Mesendoderm (in vitro differentiated cells): ENCODE measurements around the gene MAGI2.

Source experiments
- DNase-seq: peaks from one replicate; pipeline ENCODE4 v3.0.0; 2013
- H2AK5ac ChIP-seq: 2 replicates; pipeline ENCODE4 v1.6.1; 2013; ENCODE audit warnings: low read length, inconsistent platforms
- H2BK120ac ChIP-seq: 2 replicates; pipeline ENCODE4 v1.6.1; 2013; ENCODE audit warnings: low read depth, mild to moderate bottlenecking, low read length, moderate library complexity, mixed read lengths
- H2BK15ac ChIP-seq: replicated peaks from 2 replicates; pipeline ENCODE4 v1.6.1; 2013; ENCODE audit warnings: low read depth, mild to moderate bottlenecking, moderate library complexity
- H2BK5ac ChIP-seq: 2 replicates; pipeline ENCODE4 v1.6.1; 2013; ENCODE audit warnings: low read length, inconsistent platforms
- H3K18ac ChIP-seq: 2 replicates; pipeline ENCODE4 v1.6.1; 2013; ENCODE audit warnings: mild to moderate bottlenecking, low read length, mixed read lengths
- H3K23ac ChIP-seq: one replicate; pipeline ENCODE4 v1.6.1; 2013; ENCODE audit warnings: low read length
- H3K27ac ChIP-seq: 2 replicates; pipeline ENCODE4 v1.5.1; 2013; ENCODE audit warnings: low read depth, mild to moderate bottlenecking, inconsistent platforms, low read length, moderate library complexity
- H3K27me3 ChIP-seq: 2 replicates; pipeline ENCODE4 v1.6.1; 2013; ENCODE audit warnings: low read length, control low read depth, mild to moderate bottlenecking, inconsistent platforms; ENCODE audit not compliant: insufficient read depth, poor library complexity
- H3K36me3 ChIP-seq: 2 replicates; pipeline ENCODE4 v1.6.1; 2013; ENCODE audit warnings: low read length, inconsistent platforms; ENCODE audit not compliant: control insufficient read depth, insufficient read depth
- H3K4ac ChIP-seq: one replicate; pipeline ENCODE4 v1.6.1; 2013; ENCODE audit warnings: low read depth, mild to moderate bottlenecking, low read length, moderate library complexity
- H3K4me1 ChIP-seq: 2 replicates; pipeline ENCODE4 v1.6.1; 2013; ENCODE audit warnings: low read depth, low read length, inconsistent platforms; ENCODE audit not compliant: control insufficient read depth
- H3K4me2 ChIP-seq: 2 replicates; pipeline ENCODE4 v1.6.1; 2013; ENCODE audit warnings: low read length
- H3K4me3 ChIP-seq: 2 replicates; pipeline ENCODE4 v1.5.1; 2013; ENCODE audit warnings: mild to moderate bottlenecking, low read length
- H3K56ac ChIP-seq: one replicate; pipeline ENCODE4 v1.6.1; 2013; ENCODE audit warnings: low read length
- H3K79me1 ChIP-seq: 2 replicates; pipeline ENCODE4 v1.6.1; 2013; ENCODE audit warnings: low read length, inconsistent platforms
- H3K79me2 ChIP-seq: 2 replicates; pipeline ENCODE4 v1.6.1; 2013; ENCODE audit warnings: mild to moderate bottlenecking, low read length; ENCODE audit not compliant: control insufficient read depth, insufficient read depth
- H3K9ac ChIP-seq: 2 replicates; pipeline ENCODE4 v1.6.1; 2013; ENCODE audit warnings: low read length, inconsistent platforms
- H4K5ac ChIP-seq: one replicate; pipeline ENCODE4 v1.6.1; 2013; ENCODE audit warnings: low read length
- H4K8ac ChIP-seq: one replicate; pipeline ENCODE4 v1.6.1; 2013; ENCODE audit warnings: low read depth, mild to moderate bottlenecking, control low read depth, low read length, moderate library complexity
- WGBS: extraction: QIAGEN DNeasy Blood & Tissue Kit; methylation state at CpG from one replicate; pipeline ENCODE4 v1.1.7; 2013; ENCODE audit warnings: low lambda C conversion rate, missing lambda C conversion rate; ENCODE audit not compliant: insufficient coverage; ENCODE audit errors: extremely low coverage; 5-methylcytosine and 5-hydroxymethylcytosine counted together

The MAGI2 gene

DNA sequence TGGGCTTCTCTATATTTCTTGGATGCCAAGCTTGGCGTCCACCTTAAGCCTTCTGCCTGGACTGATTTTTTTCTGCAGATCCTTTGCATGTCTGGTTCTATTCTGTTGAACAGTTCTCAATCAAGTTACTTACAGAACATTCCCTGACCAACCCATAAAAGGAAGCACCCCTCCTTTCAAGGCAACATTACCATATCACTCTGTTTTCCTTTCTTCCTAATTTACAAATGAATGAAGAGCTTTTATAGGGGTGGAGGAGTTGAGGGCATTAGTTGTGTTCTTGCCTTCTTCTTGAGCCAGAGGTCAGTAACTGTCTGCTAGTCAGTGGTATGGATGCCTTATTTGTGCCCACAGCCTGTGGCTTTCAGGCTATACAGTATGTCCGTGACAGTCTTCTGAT is 1293.9 kb downstream of the MAGI2 start:
- H3K27ac ChIP-seq: no peak overlapping the region
- DNase-seq: no peak
- no peak overlapping the region for H4K8ac ChIP-seq
- H4K5ac ChIP-seq: no peak overlapping the region
- H2AK5ac ChIP-seq: no peak overlapping the region
- H3K18ac ChIP-seq: no peak overlapping the region
- H3K4me2 ChIP-seq: no peak overlapping the region
- H3K36me3 ChIP-seq: no peaks in the 10 kb centered on the region
- H3K79me2 ChIP-seq: no peaks in the 10 kb centered on the region
- no peak overlapping the region for H2BK15ac ChIP-seq
- no peaks in the 10 kb centered on the region for H3K27me3 ChIP-seq
- H2BK120ac ChIP-seq: no peak overlapping the region
- no peaks in the 10 kb centered on the region for H3K79me1 ChIP-seq
- no peak overlapping the region for H3K56ac ChIP-seq
- no peak overlapping the region for H3K9ac ChIP-seq
- H3K4me1 ChIP-seq: peaks cover 6% of the 10 kb centered on the region
- no peak overlapping the region for H3K4ac ChIP-seq
- no peak overlapping the region for H3K23ac ChIP-seq
- WGBS: no CpG with 5 or more reads among the region's 2 CpGs
- H3K4me3 ChIP-seq: no peak overlapping the region
- H2BK5ac ChIP-seq: no peak overlapping the region

DNA sequence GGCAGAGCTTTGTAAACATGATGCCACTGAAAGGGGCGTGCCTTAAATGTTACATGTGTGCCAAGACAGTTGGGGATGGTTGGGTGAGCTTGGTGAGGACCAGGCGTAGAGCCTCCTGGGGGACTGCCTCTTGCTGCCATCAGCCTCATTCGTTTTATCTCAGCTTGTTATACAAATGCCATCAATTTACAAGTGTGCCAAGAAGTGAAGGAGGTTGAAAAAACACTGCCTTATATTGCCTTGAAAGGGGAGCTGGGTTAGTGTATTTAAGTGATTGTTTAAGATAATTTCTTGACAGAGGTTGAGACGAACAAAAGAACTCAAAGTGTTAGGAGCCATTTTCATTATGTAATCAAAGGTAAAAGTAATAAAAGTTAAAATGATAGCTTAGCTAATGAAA is 1300.2 kb downstream of the MAGI2 start:
- no peak overlapping the region for H2BK5ac ChIP-seq
- no peak overlapping the region for H3K56ac ChIP-seq

GRCh38 chr7:78151229-78151628 is 1302.2 kb downstream of the MAGI2 start:
- DNase-seq: no peak
- H3K4me1 ChIP-seq: no peaks in the 10 kb centered on the region
- no peaks in the 10 kb centered on the region for H3K79me2 ChIP-seq
- H4K5ac ChIP-seq: no peak overlapping the region
- H3K79me1 ChIP-seq: no peaks in the 10 kb centered on the region
- H3K27ac ChIP-seq: no peak overlapping the region
- H3K4me2 ChIP-seq: no peak overlapping the region
- no peak overlapping the region for H3K23ac ChIP-seq
- no peak overlapping the region for H2BK15ac ChIP-seq
- no peak overlapping the region for H3K4me3 ChIP-seq
- no peak overlapping the region for H3K18ac ChIP-seq
- no peaks in the 10 kb centered on the region for H3K27me3 ChIP-seq
- no peak overlapping the region for H2BK120ac ChIP-seq
- no peak overlapping the region for H3K9ac ChIP-seq
- H4K8ac ChIP-seq: no peak overlapping the region
- WGBS: no CpG with 5 or more reads among the region's 3 CpGs
- no peak overlapping the region for H2BK5ac ChIP-seq
- no peak overlapping the region for H2AK5ac ChIP-seq
- no peak overlapping the region for H3K56ac ChIP-seq
- no peaks in the 10 kb centered on the region for H3K36me3 ChIP-seq
- H3K4ac ChIP-seq: no peak overlapping the region

More for the DNA sequence above, 1300.2 kb downstream of the MAGI2 start:
- Histone ChIP-seq H3K4me3 (no peak overlapping the region), H3K4me1 (peaks cover 2% of the 10 kb centered on the region), H3K36me3 (no peaks in the 10 kb centered on the region), H3K23ac (no peak overlapping the region), H3K79me2 (no peaks in the 10 kb centered on the region), H3K18ac (no peak overlapping the region), H2BK15ac (no peak overlapping the region), H3K27me3 (no peaks in the 10 kb centered on the region), H4K8ac (no peak overlapping the region), H3K79me1 (no peaks in the 10 kb centered on the region), H4K5ac (no peak overlapping the region), H3K4me2 (no peak overlapping the region), H3K4ac (no peak overlapping the region), H3K9ac (no peak overlapping the region), H3K27ac (no peak overlapping the region), H2BK120ac (no peak overlapping the region), H2AK5ac (no peak overlapping the region)
- DNase-seq: no peak
- no CpG with 5 or more reads among the region's 4 CpGs for WGBS

GRCh38 chr7:78149787-78150186 is 1303.7 kb downstream of the MAGI2 start:
- no peak for DNase-seq
- no peak overlapping the region for H4K8ac ChIP-seq
- no peaks in the 10 kb centered on the region for H3K36me3 ChIP-seq
- no peak overlapping the region for H3K18ac ChIP-seq
- H3K4me2 ChIP-seq: no peak overlapping the region
- H3K79me2 ChIP-seq: no peaks in the 10 kb centered on the region
- no peak overlapping the region for H2AK5ac ChIP-seq
- H3K27ac ChIP-seq: no peak overlapping the region
- no peak overlapping the region for H3K4ac ChIP-seq
- H3K23ac ChIP-seq: no peak overlapping the region
- H2BK5ac ChIP-seq: no peak overlapping the region
- H2BK120ac ChIP-seq: no peak overlapping the region
- no peaks in the 10 kb centered on the region for H3K4me1 ChIP-seq
- H2BK15ac ChIP-seq: no peak overlapping the region
- no peaks in the 10 kb centered on the region for H3K27me3 ChIP-seq
- no peak overlapping the region for H3K56ac ChIP-seq
- H3K79me1 ChIP-seq: no peaks in the 10 kb centered on the region
- H3K4me3 ChIP-seq: no peak overlapping the region
- no peak overlapping the region for H4K5ac ChIP-seq
- H3K9ac ChIP-seq: no peak overlapping the region
- WGBS: no CpG with 5 or more reads among the region's 1 CpG

- H4K8ac ChIP-seq: no peak overlapping the region
- H3K9ac ChIP-seq: no peak overlapping the region
- no peak for DNase-seq
- no CpG with 5 or more reads among the region's 1 CpG for WGBS
- no peak overlapping the region for H2BK15ac ChIP-seq
- no peak overlapping the region for H4K5ac ChIP-seq
- H3K27me3 ChIP-seq: no peaks in the 10 kb centered on the region
- peak overlapping the region; percentile 75 for H3K23ac ChIP-seq
- no peak overlapping the region for H3K4me2 ChIP-seq
- no peak overlapping the region for H3K56ac ChIP-seq
- no peak overlapping the region for H3K18ac ChIP-seq
- H3K4ac ChIP-seq: no peak overlapping the region
- no peak overlapping the region for H2BK5ac ChIP-seq
- H3K27ac ChIP-seq: no peak overlapping the region
- H3K79me1 ChIP-seq: no peaks in the 10 kb centered on the region
- H3K4me3 ChIP-seq: no peak overlapping the region
- H3K4me1 ChIP-seq: no peaks in the 10 kb centered on the region
- H3K36me3 ChIP-seq: no peaks in the 10 kb centered on the region
- H2BK120ac ChIP-seq: no peak overlapping the region
- no peaks in the 10 kb centered on the region for H3K79me2 ChIP-seq
- H2AK5ac ChIP-seq: no peak overlapping the region
Observed at GRCh38 chr7:78148166-78148894, 1305.1 kb downstream of the MAGI2 start.

DNA sequence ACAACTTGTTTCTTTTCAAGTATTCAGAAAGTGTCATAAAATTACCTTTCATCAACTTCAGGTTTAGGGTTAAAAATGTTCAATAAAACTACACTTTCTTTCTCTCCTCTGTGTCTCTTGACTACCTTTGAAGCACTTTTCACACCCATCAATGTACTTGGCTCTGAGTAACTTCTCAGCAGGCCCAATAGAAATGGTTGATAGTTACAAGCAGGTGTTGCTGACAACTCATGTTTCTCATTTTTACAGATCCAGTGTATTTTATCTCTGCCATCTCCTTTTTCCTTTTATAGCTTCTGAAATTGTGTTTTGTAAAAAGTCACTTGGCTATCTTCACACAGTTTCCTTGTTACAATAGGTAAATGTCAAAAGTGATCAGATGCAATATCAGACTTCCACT is 1306.9 kb downstream of the MAGI2 start:
- Histone ChIP-seq H3K18ac (no peak overlapping the region), H2BK5ac (no peak overlapping the region), H3K79me2 (no peaks in the 10 kb centered on the region), H4K8ac (no peak overlapping the region), H3K27ac (no peak overlapping the region), H3K4ac (no peak overlapping the region), H3K36me3 (no peaks in the 10 kb centered on the region), H4K5ac (no peak overlapping the region), H2BK15ac (no peak overlapping the region), H3K4me2 (no peak overlapping the region), H3K4me1 (no peaks in the 10 kb centered on the region), H2AK5ac (no peak overlapping the region), H3K27me3 (no peaks in the 10 kb centered on the region), H3K4me3 (no peak overlapping the region), H3K23ac (no peak overlapping the region), H3K79me1 (no peaks in the 10 kb centered on the region), H2BK120ac (no peak overlapping the region), H3K56ac (no peak overlapping the region), H3K9ac (no peak overlapping the region)
- DNase-seq: no peak
